ENCODE data around the gene SAPCD2.

DNA sequence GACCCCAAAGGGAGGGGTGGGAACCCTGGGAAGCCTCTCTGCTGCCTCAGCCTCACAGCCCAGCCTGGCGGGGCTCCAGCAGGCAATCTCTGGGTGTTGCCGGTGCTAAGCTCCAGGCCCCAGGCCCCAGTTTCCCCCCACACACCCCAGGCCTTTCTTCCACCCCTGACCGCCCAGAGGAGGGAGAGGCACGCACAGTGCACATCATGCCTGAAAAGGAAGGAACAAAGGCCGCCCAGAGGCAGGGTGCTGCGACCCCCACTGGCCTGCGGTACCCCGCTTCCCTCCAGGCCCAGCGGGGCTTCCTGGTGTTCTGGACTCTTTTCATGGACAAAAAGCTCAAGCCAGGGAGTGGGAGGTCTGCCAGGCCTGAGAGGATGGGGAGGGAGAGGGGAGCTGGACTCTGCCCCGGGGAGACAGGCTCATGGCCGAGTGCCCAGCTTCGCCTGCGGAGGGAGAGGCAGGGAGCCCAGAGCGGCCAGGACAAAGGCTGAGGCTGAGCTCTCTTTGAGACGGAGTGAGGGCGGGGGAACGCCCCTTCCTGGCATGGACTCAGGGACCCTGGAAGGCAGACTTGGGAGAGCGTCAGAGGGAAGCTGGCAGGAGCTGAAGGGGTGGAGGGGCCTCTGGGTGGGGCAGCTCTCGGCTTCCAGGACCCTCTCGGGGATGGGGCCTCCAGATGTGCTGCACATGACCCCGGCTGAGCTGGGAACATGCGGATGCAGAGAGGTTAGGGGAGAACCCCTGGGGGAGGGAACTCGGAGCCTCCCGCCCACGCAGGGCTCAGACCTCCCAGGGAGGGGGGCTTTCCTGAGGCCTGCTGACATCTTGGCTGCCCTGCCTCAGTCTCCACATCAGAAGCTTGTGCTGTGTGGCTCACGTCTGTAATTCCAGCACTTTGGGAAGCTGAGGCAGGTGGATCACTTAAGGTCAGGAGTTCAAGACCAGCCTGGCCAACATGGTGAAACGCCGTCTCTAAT, 14.7 kb downstream of the SAPCD2 start:
- TF ChIP-seq, protein P1, sequence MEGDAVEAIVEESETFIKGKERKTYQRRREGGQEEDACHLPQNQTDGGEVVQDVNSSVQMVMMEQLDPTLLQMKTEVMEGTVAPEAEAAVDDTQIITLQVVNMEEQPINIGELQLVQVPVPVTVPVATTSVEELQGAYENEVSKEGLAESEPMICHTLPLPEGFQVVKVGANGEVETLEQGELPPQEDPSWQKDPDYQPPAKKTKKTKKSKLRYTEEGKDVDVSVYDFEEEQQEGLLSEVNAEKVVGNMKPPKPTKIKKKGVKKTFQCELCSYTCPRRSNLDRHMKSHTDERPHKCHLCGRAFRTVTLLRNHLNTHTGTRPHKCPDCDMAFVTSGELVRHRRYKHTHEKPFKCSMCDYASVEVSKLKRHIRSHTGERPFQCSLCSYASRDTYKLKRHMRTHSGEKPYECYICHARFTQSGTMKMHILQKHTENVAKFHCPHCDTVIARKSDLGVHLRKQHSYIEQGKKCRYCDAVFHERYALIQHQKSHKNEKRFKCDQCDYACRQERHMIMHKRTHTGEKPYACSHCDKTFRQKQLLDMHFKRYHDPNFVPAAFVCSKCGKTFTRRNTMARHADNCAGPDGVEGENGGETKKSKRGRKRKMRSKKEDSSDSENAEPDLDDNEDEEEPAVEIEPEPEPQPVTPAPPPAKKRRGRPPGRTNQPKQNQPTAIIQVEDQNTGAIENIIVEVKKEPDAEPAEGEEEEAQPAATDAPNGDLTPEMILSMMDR (IDR thresholded peaks at IDR 0.05; ENCODE audit: low read length), result no peak
- no peak for TF ChIP-seq EZH2 (IDR thresholded peaks at IDR 0.05; ENCODE audit: borderline replicate concordance, low read length)
